ENCODE data around the gene BZW1.

BZW1 gene

DNA sequence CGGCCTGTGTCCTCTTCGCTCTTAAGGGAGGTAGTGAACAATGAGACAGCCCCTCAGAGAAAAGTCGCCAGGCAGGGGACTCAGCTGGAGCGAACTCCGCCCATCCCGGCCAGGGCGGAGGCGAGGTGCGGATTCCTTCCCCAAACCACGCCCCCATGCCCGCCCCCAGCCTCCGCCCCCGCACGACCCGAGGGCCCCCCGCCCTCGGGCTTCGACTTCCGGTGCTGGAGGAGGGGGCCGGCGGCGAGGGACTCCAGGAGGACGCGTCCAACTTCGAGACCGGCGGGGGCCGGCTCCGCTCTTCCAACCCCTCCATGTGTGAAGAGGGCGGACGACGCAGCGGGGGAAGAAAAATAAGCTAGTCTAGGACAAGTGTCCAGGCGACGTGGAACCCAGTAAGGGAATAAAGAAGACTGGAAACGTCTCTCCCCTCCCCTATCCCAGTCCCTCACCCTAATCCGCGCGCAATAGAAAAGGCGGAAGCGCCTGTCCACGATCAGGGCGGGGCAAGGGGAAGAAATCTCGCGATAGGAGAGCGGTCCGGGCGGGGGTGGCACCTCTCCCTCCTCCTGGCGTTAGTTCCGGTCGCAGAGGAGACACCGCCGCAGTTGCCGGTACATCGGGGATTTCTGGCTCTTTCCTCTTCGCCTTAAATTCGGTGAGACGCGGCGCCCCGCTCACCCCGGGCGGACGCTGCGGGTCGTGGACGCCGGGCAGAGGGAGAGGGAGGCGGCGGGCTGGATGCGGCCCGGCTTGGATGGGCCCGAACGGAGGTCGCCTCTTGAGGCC, at the start of gene BZW1:
Gene BZW1, plus strand, starts transcription at position 578 of the 789 bp plus-strand sequence. CDS start 1,308 bp downstream, outside the sequence.
- DNase-seq: peak; percentile 97 to 98
- TF ChIP-seq POLR2A (IDR thresholded peaks at IDR 0.05; ENCODE audit: low read length) (peak; percentile 93), GATA1 (IDR thresholded peaks at IDR 0.05; ENCODE audit: low read depth, low read length) (no peak)

DNA sequence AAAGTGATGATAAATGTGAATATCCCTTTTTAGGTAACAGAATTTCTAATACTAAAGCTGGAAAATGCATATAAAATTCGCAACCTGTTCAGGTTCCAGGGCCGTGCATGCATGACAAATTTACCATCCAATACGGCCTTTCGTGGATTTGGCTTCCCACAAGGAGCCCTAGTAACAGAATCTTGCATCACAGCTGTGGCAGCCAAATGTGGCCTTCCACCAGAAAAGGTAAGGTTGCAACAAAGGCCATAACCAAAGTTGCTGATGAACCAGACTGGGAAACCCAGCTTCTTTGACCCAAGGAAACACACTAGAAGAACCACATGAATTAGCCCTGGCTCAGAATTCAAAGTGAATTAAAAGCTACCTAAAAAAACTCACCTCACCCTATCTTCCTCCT, 49.6 kb upstream of the BZW1 start:
- DNase-seq: no peak
- TF ChIP-seq GATA1 (IDR thresholded peaks at IDR 0.05; ENCODE audit: low read depth, low read length) (no peak), POLR2A (IDR thresholded peaks at IDR 0.05; ENCODE audit: low read length) (no peak)

DNA sequence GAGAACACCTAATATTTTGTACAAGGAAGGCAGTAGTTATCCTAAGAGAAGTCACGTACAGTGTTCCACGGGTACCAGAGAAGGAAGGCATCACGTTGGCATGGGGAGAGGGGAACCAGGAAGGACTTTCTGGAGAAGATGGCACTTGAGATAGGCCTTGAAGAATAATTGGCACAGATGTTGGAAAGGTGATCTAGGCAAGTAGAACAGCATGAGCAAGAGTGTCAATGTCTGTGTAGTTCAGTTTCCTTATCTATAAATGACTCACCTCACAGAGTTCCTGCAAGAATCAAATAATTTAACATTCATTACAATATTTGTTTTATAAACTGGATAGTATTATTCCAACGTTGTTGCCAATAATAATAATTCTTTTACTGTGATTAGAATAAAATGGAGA, 48.3 kb upstream of the BZW1 start:
- DNase-seq: no peak
- TF ChIP-seq GATA1 (IDR thresholded peaks at IDR 0.05; ENCODE audit: low read depth, low read length) (no peak), POLR2A (IDR thresholded peaks at IDR 0.05; ENCODE audit: low read length) (no peak)

DNA sequence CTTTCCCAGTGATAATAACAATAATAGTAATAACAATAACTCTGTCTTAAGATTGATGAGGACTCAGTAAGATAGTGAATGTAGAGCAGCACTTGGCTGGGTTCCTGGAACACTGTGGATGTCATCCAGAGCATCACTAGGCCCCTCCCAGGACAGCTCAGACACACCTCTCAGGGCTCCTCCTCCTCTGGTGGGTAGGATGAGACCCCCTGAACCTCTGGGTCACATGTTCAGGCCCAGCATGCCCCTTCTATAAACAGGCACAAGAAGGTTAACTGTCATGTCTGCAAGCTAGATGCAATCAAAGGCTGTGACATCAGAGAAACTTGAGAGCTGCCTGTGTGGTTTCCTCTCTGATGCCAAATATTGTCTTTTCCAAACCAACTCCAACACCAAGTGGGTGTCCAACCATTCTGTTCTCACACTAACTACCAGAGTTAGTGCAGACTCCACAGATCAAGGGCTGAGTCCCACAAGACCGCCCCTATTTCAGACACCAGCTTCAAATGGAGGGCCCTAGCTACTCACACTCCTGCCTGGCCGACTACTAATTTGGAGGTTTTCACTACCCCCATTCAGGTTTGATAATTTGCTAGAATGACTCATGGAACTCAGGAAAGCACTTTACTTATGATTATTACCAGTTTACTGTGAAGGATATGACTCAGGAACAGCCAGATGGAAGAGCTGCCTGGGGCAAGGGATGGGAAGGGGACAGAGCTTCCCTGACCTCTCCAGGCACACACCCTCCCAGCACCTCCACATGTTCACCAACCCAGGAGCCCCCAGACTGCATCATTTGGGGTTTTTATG, 46.4 kb upstream of the BZW1 start:
- DNase-seq: no peak

DNA sequence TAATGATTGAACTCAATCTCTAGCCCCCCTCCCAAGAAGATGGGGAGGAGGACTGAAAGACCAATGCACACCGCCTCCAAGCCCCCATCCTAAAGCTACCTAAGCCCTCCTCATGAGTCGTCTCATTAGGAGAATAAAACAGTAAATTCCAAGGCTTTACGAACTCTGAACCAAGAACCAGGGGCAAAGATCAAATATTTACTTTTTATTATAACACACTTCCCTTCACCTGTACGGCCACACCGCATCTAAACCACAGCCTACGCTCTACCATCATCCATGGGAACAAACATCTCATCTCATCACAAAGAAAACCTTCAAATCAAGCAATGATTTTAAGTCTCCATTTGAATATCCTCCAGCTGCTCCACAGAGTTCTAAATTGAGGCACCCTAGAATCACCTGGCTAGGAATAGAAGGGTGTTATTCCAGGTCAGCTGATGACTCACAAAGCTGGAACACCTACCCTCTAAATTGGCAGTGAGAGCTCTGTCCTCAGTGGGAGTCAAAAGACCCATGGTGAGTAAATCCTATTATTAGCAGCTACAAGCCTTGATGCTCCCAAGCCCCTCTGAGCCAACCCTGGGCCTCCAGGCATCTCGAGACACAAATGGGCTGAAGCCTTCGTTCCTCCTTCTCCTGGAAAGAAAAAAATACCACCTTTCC, 45.6 kb upstream of the BZW1 start:
- TF ChIP-seq GATA1 (IDR thresholded peaks at IDR 0.05; ENCODE audit: low read depth, low read length): no peak
- TF ChIP-seq POLR2A (IDR thresholded peaks at IDR 0.05; ENCODE audit: low read length): no peak
- DNase-seq: no peak

More for the DNA sequence above, 46.4 kb upstream of the BZW1 start:
- TF ChIP-seq POLR2A (IDR thresholded peaks at IDR 0.05; ENCODE audit: low read length): no peak
- TF ChIP-seq GATA1 (IDR thresholded peaks at IDR 0.05; ENCODE audit: low read depth, low read length): no peak

DNA sequence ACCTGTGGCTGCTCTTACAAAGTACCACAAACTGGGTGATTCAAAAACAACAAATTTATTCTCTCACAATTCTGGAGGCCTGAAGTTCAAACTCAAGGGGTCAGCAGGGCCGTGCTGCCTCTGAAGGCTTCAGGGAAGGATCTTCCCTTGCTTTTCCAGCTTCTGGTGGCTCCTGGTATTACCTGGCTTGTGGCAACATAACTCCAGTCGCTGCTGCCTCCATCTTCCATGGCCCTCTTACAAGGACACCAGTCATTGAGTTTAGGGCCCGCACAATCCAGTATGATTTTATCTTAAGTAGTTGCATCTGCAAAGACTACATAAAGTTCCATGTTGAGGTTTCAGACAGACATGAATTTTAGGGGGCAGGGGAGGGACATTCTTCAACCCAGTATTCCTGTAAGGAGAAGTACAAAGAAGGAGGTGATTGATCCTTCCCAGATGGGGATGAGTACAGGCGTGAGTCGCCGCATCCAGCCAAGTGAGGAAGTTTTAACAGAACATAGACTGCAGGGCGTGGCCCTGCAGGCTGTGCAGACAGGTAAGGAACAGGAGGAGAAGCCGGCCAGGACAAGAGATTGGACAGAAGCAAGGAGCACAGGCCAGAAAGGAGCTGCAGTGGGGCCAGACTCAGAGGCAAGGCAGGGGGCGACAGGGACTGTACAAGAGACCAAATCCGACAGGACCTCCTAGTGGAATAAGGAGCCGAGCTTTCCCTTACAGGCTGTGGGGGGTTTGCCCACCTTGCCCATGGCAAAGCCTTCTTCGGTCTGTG, 44.4 kb upstream of the BZW1 start:
- TF ChIP-seq GATA1 (IDR thresholded peaks at IDR 0.05; ENCODE audit: low read depth, low read length): no peak
- TF ChIP-seq POLR2A (IDR thresholded peaks at IDR 0.05; ENCODE audit: low read length): no peak
- DNase-seq: no peak

DNA sequence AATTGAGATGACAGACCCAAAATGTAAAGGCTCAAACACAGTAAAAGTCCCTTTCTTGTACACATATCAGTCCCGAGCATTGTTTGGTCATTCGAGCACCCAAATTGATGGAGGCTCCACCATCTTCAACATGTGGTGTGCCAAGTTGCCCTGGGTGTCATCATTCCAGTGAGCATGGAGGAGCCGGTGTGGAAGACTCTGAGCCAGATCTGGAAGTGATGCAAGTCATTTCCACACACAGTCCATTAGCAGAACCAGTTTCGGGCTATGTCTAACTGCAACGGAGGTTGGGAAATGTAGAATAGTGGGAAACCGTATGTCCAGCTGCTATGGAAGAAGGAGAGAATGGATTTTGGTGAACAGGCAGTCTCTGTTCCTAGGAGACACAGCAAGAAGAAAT, 40.9 kb upstream of the BZW1 start:
- TF ChIP-seq POLR2A (IDR thresholded peaks at IDR 0.05; ENCODE audit: low read length) (no peak), GATA1 (IDR thresholded peaks at IDR 0.05; ENCODE audit: low read depth, low read length) (no peak)
- DNase-seq: no peak

DNA sequence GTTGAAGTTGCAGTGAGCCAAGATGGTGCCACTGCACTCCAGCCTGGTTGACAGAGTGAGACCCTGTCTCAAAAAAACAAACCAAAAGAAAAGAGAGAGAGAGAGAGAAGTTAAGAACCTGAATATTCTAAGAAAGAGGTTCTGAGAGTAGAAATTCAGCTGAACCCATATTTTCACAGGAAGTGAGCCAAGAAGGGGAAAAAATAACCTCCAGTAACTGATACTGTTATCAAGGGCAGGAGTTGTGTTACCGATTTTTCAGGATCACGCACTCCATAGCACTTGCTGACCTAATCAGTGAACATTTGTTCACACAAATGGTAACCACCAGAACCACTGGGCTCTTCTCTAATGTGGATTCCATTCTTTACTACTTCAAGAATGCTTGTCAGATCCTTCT, 39.1 kb upstream of the BZW1 start:
- no peak for TF ChIP-seq POLR2A (IDR thresholded peaks at IDR 0.05; ENCODE audit: low read length)
- no peak for TF ChIP-seq GATA1 (IDR thresholded peaks at IDR 0.05; ENCODE audit: low read depth, low read length)
- DNase-seq: no peak

DNA sequence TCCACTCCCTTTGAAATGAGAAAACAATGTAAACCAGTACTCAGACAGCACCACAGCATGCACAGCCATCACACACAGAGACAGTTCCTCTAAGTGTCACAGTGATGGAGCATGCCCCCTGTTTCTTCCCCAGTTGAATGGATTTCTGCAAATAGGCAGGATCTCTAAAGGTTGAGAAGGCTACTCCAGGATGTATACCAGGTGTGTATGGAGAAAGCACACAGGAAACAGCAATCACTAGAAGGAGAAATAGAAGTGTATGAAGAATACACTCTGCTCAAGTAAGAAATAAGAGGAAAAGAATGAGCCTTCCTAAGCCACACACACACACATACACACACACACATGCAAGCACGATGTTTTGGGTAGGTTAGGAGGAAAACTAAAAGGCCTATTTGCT, 38.6 kb upstream of the BZW1 start:
- DNase-seq: no peak
- TF ChIP-seq POLR2A (IDR thresholded peaks at IDR 0.05; ENCODE audit: low read length) (no peak), GATA1 (IDR thresholded peaks at IDR 0.05; ENCODE audit: low read depth, low read length) (no peak)

DNA sequence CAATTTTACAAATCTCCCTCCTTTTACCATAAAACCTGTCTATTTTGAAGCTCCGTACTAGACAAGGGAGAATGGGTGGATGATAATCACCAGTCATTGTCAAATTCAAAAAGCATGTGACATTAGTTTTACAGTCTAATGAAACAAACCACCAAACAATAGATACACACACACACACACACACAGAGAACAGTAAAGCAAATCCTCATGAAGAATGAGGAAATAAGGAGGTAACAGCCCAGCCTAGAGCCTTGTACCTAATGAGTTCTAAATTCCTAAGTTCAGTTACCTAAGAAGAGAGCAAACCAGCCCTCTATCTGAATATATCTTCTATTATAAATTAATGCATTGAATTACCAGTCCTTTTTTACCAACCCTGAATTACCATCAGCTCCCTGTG, 36.8 kb upstream of the BZW1 start:
- TF ChIP-seq GATA1 (IDR thresholded peaks at IDR 0.05; ENCODE audit: low read depth, low read length): no peak
- no peak for TF ChIP-seq POLR2A (IDR thresholded peaks at IDR 0.05; ENCODE audit: low read length)
- DNase-seq: no peak

DNA sequence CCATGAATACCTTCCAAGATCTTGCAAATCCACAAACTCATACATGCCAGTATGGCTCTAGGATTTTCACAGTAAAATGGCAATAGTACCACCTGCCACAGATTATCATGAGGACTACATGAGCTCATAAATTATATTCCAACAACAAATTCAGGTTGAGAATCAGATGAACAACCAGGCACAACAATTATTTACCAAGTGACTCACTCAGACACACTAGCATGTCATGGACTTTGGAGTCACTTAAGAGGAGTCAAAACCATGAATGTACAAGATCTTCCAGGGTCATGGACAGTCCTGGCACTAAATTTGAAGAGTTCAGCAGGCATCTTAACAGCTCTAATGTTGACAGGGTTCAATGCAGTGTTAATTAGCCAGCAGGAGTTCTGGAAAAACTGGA, 34.4 kb upstream of the BZW1 start:
- DNase-seq: no peak
- TF ChIP-seq POLR2A (IDR thresholded peaks at IDR 0.05; ENCODE audit: low read length): no peak
- TF ChIP-seq GATA1 (IDR thresholded peaks at IDR 0.05; ENCODE audit: low read depth, low read length): no peak

DNA sequence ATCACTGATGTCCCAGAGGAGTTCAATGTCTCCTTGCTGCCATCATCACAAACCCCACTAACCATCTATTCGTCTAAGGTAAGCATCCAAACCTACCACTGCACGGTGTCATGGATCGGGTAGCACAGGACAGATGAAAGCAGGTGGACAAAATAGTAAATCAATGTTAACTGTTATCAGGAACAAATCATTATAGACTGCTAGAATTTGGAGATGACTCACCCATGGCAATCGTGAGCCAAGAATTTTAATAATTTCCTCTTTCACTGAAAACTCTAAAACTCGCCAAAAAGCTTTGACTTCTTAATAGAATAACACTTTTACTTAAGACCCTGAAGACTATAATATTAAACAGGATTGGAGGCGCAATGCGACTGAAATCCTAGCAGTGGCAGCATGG, 33.7 kb upstream of the BZW1 start:
- TF ChIP-seq POLR2A (IDR thresholded peaks at IDR 0.05; ENCODE audit: low read length) (no peak), GATA1 (IDR thresholded peaks at IDR 0.05; ENCODE audit: low read depth, low read length) (no peak)
- no peak for DNase-seq

DNA sequence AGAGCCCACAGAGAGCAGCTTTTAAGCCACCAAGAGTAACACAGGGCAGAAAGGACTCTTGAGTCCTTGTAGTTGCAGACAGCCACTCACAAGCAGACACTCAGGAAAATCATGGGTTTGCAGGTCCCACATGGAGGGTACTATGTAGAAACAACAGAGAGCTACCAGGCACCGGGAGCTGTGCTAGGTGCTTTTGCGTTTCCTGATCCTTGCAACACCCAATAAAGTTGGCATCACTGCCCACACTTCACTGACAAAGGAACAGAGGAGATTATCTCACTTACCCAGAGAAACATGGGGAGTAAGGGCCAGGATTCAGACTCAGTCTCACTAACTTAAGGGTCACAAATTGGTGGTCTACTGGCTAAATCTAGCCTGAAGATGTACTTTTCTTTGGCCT, 32.5 kb upstream of the BZW1 start:
- DNase-seq: no peak
- TF ChIP-seq GATA1 (IDR thresholded peaks at IDR 0.05; ENCODE audit: low read depth, low read length): no peak
- no peak for TF ChIP-seq POLR2A (IDR thresholded peaks at IDR 0.05; ENCODE audit: low read length)

Measured in erythroblast (primary cell).